GM18517 (cell line): ENCODE measurements around the gene ADCY3.
"Not testable (repeated sequence)": the region's sequence is repeated elsewhere in the genome, so short reads cannot be mapped to it uniquely, and the experiment has no call there.

Experiments
- ATAC-seq: cut with Tn5 transposase; IDR thresholded peaks from one replicate; pipeline ENCODE4 v1.9.1; 2021; ENCODE audit warnings: mild to moderate bottlenecking, moderate library complexity; ENCODE audit not compliant: unreplicated experiment

The ADCY3 gene

GRCh38 chr2:24852431-24853020, 67.5 kb downstream of the ADCY3 start:
- ATAC-seq = no peak

GRCh38 chr2:24852026-24852425, 68.0 kb downstream of the ADCY3 start:
- ATAC-seq = no peak

GRCh38 chr2:24850944-24851343, 69.1 kb downstream of the ADCY3 start:
- no peak for ATAC-seq

- ATAC-seq = no peak
Observed at GRCh38 chr2:24845691-24846090, 74.3 kb downstream of the ADCY3 start.

GRCh38 chr2:24844023-24844685, 75.9 kb downstream of the ADCY3 start:
- ATAC-seq = no peak

- ATAC-seq = no peak
Observed at GRCh38 chr2:24843330-24843860, 76.6 kb downstream of the ADCY3 start.

- ATAC-seq = no peak
Observed at GRCh38 chr2:24842081-24843050, 77.7 kb downstream of the ADCY3 start.

GRCh38 chr2:24840962-24841945, 78.8 kb downstream of the ADCY3 start:
- ATAC-seq = no peak

- no peak for ATAC-seq
Observed at GRCh38 chr2:24840164-24840869, 79.7 kb downstream of the ADCY3 start.

- no peak for ATAC-seq
Observed at GRCh38 chr2:24839729-24840128, 80.3 kb downstream of the ADCY3 start.

- no peak for ATAC-seq
Observed at GRCh38 chr2:24838541-24838940, 81.5 kb downstream of the ADCY3 start.

GRCh38 chr2:24837996-24838513, 82.0 kb downstream of the ADCY3 start:
- ATAC-seq = no peak

GRCh38 chr2:24836706-24837105, 83.3 kb downstream of the ADCY3 start:
- no peak for ATAC-seq

- no peak for ATAC-seq
Observed at GRCh38 chr2:24836206-24836605, 83.8 kb downstream of the ADCY3 start.

- not testable (repeated sequence) for ATAC-seq
Observed at GRCh38 chr2:24835411-24835810, 84.6 kb downstream of the ADCY3 start.

GRCh38 chr2:24834733-24835395, 85.2 kb downstream of the ADCY3 start:
- ATAC-seq = no peak

GRCh38 chr2:24833821-24834732, 86.0 kb downstream of the ADCY3 start:
- no peak for ATAC-seq
